ENCODE measurements around the gene UBTD1. TPM values are rescaled to one million over a fixed set of nuclear protein-coding genes. Genes with fewer than 3 reads are reported as not detected.

The UBTD1 gene
- total RNA-seq, 2 donors from 2014 or later = 10.2 to 20.4 TPM

- no peak overlapping the region for H3K4me3 ChIP-seq
- H3K9me3 ChIP-seq = no peaks in the 10 kb centered on the region
- no peak for TF ChIP-seq CTCF (IDR thresholded peaks at IDR 0.05)
- no peaks in the 10 kb centered on the region for H3K27me3 ChIP-seq (replicated peaks; ENCODE audit: insufficient read depth)
- H3K36me3 ChIP-seq = no peaks in the 10 kb centered on the region
- peaks cover 0 to 7% of the 10 kb centered on the region in 2 donors for H3K4me1 ChIP-seq (ENCODE audit: control insufficient read depth in 1 of 2, low read depth in 2 of 2)
- no peak overlapping the region for H3K27ac ChIP-seq
- no peak for ATAC-seq (ENCODE audit: insufficient number of reproducible peaks, low FRiP score, low read depth)
- no peak for DNase-seq (ENCODE audit: low spot score)
Observed at GRCh38 chr10:97509120-97509680, 10.5 kb downstream of the UBTD1 start.

GRCh38 chr10:97510686-97511085, 12.0 kb downstream of the UBTD1 start:
- no peak for TF ChIP-seq CTCF (IDR thresholded peaks at IDR 0.05)
- H3K27me3 ChIP-seq (replicated peaks; ENCODE audit: insufficient read depth) = no peaks in the 10 kb centered on the region
- peaks cover 0 to 16% of the 10 kb centered on the region in 2 donors for H3K4me1 ChIP-seq (ENCODE audit: control insufficient read depth in 1 of 2, low read depth in 2 of 2)
- H3K36me3 ChIP-seq = no peaks in the 10 kb centered on the region
- H3K9me3 ChIP-seq = no peaks in the 10 kb centered on the region
- DNase-seq (ENCODE audit: low spot score) (no peak), ATAC-seq (ENCODE audit: insufficient number of reproducible peaks, low FRiP score, low read depth) (no peak)
- no peak overlapping the region for H3K27ac ChIP-seq
- no peak overlapping the region for H3K4me3 ChIP-seq

- no peak overlapping the region for H3K27ac ChIP-seq
- H3K4me1 ChIP-seq (ENCODE audit: control insufficient read depth in 1 of 2, low read depth in 2 of 2) = peaks cover 0 to 16% of the 10 kb centered on the region in 2 donors
- no peaks in the 10 kb centered on the region for H3K27me3 ChIP-seq (replicated peaks; ENCODE audit: insufficient read depth)
- ATAC-seq (ENCODE audit: insufficient number of reproducible peaks, low FRiP score, low read depth) (no peak), DNase-seq (ENCODE audit: low spot score) (no peak)
- no peaks in the 10 kb centered on the region for H3K9me3 ChIP-seq
- no peak overlapping the region for H3K4me3 ChIP-seq
- H3K36me3 ChIP-seq = no peaks in the 10 kb centered on the region
- no peak for TF ChIP-seq CTCF (IDR thresholded peaks at IDR 0.05)
Observed at GRCh38 chr10:97511711-97512440, 13.2 kb downstream of the UBTD1 start.

DNA sequence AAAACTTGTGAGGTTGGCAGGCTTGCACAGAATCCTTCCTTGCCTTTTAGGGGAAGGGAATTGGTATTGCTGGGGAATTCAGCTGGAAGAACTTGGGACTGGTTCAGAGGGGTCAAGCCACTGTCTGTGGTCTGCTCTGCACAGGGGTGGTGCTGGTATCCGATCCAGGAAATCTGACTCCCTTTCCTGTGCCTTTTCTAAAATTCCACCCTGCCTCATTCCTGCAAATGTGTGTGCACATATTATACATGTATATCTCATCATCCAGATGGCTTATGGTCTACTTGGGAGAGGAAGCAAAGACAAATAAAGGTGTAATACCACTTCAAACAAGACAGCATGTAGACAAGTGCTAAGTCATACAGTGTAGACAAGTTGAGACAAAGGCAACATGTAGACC, 14.3 kb downstream of the UBTD1 start:
- H3K27ac ChIP-seq = no peak overlapping the region
- no peaks in the 10 kb centered on the region for H3K9me3 ChIP-seq
- no peak for ATAC-seq (ENCODE audit: insufficient number of reproducible peaks, low FRiP score, low read depth)
- H3K4me1 ChIP-seq (ENCODE audit: control insufficient read depth in 1 of 2, low read depth in 2 of 2) = peaks cover 4 to 21% of the 10 kb centered on the region in 2 donors
- no peak overlapping the region for H3K4me3 ChIP-seq
- no peak for TF ChIP-seq CTCF (IDR thresholded peaks at IDR 0.05)
- H3K36me3 ChIP-seq = no peaks in the 10 kb centered on the region
- no peak for DNase-seq (ENCODE audit: low spot score)
- no peaks in the 10 kb centered on the region for H3K27me3 ChIP-seq (replicated peaks; ENCODE audit: insufficient read depth)

DNA sequence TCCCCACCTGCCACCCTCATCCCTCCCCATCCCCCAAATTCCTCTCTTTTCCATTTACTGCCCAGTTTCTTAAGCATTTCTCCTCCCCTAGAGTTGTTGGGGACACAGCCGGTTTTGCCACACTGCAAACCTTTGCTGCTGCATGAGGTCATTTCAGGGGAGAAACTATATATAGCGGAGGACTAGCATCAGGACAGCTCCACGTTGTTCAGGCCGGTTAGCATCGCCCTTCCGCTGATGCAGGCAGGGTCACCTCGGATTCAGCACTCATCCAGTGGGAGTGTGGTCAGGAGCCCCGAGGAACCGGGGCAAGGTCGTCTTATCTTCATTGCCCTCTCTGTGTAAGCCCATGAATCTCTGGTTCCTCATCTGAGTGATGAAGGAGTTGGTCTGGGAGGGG, 15.6 kb downstream of the UBTD1 start:
- H3K4me3 ChIP-seq = no peak overlapping the region
- no peaks in the 10 kb centered on the region for H3K9me3 ChIP-seq
- H3K4me1 ChIP-seq (ENCODE audit: control insufficient read depth in 1 of 2, low read depth in 2 of 2) = peaks cover 14 to 35% of the 10 kb centered on the region in 2 donors
- TF ChIP-seq CTCF (IDR thresholded peaks at IDR 0.05) = no peak
- no peak for ATAC-seq (ENCODE audit: insufficient number of reproducible peaks, low FRiP score, low read depth)
- no peaks in the 10 kb centered on the region for H3K36me3 ChIP-seq
- no peak overlapping the region for H3K27ac ChIP-seq
- DNase-seq (ENCODE audit: low spot score) = no peak
- no peaks in the 10 kb centered on the region for H3K27me3 ChIP-seq (replicated peaks; ENCODE audit: insufficient read depth)

Measured in thoracic aorta (tissue), 2 donors.